HG02973 (cell line): Measurements from ENCODE around the gene HGFAC.
"Not testable (repeated sequence)": the region's sequence is repeated elsewhere in the genome, so short reads cannot be mapped to it uniquely, and the experiment has no call there.

Source experiments
- ATAC-seq: cut with Tn5 transposase; IDR thresholded peaks from one replicate; pipeline ENCODE4 v1.9.1; 2021; ENCODE audit warnings: moderate library complexity; ENCODE audit not compliant: unreplicated experiment

Gene HGFAC

DNA sequence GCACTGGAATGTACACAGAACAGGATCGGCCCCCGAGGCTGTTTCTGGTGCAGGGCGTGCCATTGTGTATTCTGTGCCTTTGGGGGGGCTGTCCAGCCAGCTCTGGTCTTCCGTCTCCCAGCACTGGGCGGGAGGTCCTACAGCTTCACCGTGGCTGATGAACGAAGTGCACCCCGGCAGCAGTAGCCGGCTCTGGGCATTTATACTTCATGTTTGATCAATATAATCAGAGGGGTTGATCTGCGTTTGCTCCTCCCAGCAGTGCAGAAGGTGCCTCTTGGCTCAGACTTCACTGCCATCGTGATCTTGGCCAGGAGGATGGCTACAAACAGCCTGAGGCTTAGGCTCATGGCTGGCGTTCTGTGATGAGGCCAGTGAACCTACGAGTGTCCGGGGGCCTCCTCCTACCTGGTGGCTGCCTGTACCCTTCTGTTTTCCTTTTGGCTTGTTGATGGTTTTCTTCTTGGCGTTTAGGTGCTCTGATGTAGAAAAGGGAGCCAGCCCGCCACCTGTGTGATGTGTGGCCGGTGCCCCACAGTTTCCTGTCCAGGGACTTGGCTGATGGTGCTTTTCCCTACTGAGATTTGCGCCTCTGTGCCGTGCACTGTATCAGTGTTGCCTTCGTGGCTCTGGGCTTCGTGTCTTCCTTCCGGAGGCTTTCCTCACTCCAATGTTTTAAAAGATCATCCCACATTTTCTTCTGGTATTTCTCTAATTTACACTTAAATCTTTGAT is 31.2 kb upstream of the HGFAC start:
- ATAC-seq: no peak

DNA sequence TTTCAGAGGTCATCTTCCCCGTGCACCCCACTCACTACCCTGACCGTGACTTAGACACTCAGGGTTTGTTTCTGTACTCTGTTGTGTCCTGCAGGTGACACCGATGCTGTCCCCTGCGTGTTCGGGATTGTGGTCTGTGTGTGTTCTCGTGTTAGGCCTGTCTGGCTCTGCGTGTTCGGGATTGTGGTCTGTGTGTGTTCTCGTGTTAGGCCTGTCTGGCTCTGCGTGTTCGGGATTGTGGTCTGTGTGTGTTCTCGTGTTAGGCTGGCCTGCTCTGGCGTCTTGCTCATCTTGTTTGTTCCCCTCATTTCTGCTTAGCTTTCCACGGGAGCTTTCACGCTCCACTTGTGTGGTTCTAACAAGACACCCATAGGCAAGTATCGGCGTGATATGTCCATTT is 30.6 kb upstream of the HGFAC start:
- not testable (repeated sequence) for ATAC-seq

DNA sequence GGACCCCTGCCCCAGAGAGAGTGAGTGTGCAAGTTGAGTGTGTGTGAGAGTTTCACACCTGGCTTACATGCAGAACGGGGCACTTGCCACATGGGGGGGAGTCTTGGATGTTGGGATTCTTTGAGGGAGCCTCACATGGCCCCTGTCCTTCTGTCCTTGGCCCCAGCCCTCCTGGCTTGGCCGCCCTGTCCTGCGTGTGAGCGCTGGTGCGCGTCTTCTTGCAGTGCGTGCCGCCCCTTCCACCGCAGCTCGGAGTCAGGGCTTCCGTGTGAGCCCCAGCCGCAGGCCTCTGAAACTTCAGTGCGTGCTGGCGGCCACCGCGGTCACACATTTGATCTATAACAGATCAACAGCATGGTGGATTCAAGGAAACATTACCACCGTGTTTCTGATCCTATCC is 30.1 kb upstream of the HGFAC start:
- no peak for ATAC-seq

DNA sequence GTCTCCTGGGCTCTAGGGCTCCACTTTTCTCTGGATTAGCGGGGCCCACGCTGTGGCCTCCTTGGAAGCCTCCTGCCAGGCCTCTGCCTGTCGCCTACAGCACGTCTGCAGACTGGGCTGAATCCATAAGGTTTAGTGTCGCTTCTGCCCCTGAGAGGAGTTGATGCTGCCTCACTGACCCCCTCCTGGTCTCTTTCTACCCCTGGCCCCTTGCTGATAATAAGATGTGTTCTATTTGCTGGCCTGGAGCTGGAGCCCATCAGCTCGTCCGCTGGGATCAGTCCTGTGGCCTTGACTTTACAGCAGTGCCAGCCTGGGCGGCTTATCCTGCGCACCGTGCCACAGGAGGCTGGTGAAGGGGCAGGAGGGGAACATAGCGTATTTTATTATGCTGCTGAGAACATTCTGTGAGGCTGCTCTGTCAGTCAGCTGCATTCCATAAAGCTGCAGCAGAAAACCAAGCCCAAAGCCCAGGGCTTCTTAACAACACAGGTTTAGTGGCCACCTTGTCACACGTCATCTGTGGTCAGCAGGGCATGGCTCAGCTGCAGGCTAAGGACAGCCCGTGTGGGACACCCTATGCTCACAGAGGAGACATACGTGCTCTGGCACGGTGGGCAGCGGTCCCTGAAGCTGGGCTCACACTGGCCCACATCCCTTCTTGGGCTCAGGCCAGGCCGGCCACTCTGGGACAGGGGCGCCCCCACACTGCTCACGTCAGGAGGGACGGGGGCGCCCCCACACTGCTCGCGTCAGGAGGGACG is 29.3 kb upstream of the HGFAC start:
- ATAC-seq: no peak

DNA sequence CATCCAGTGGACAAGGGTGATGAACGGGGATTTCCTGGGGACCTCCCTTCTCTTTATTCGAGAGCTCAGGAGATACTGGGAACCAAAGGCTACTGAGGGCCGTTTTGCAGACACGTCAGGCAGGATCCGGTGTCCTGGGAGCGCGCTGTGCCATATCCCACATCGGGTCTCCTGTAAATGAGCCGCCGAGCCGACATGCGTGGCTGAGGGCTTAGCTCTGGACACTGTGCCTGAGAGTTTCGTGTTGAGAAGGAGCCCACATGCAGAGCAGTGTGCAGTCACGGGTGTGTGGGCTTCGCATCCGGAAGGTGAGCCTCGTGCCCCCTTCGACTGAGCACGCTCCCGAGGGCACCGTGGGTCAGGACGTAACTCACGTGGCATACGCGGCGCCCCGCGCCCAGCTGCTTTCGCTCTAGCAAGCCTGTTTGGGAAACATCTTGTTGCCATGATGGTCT is 28.5 kb upstream of the HGFAC start:
- no peak for ATAC-seq

DNA sequence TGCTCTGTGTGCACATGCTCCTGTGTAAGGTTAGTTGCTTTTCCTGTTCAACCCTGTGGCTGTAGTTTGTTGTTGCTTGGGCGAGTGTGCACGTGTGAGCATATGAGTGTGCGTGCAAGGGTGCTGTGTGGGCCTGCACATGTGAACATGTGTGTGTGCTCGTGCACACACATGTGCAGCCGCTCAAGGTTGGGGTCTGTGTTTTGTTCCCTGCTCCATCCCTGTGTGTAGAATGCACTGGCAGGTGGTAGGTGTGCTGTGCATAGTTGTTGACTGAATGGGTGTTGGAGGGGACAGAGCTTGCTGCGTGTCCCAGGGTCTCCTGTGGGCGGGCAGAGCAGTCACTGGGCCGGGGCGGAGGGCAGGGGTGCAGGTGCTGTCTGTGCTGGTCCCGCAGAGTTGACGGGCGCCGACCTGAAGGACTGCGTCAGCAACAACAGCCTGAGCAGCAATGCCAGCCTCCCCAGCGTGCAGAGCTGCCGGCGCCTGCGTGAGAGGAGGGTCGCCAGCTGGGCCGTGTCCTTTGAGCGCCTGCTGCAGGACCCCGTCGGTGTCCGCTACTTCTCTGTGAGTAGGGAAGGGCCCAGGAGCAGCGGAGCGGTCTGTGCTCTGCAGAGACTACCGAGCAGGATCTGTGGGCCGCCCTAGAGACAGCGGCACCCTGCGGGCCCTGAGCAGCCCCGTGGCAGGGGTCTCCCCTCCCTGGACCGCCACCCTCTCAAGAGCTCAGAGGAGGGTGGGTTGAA is 27.9 kb upstream of the HGFAC start:
- ATAC-seq: no peak

DNA sequence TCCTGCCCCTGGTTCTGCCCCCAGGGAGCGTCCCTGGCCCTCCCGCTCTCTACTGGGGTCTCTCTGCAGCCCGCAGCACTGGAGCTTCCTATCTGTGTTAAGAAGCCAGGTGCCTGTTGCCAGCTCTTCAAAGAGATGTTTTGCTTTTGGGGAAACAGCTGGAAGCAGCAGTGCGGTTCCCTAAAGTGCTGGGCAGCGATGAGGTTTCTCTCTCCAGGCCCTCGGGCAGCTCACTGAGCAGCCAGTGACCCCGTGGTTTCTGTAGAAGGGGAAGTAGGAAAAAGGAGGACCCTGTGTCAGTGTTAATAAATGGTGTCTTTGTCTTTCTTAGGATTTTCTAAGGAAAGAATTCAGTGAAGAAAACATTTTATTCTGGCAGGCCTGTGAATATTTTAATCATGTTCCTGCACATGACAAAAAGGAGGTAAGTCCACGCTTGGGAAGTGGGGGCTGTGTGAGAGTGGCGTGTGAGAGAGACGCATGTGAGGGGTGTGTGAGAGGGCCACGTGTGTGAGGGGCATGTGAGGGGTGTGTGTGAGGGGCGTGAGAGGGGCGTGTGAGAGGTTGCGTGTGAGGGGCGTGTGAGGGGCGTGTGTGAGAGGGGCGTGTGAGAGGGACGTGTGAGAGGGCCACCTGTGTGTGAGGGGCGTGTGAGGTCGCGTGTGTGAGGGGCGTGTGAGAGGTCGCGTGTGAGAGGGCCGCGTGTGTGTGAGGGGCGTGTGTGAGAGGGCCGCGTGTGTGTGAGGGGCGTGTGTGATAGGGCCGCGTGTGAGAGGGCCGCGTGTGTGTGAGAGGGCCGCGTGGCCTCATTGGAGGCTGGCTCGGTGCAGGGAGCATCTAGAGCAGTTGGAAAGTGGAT is 27.1 kb upstream of the HGFAC start:
- no peak for ATAC-seq

DNA sequence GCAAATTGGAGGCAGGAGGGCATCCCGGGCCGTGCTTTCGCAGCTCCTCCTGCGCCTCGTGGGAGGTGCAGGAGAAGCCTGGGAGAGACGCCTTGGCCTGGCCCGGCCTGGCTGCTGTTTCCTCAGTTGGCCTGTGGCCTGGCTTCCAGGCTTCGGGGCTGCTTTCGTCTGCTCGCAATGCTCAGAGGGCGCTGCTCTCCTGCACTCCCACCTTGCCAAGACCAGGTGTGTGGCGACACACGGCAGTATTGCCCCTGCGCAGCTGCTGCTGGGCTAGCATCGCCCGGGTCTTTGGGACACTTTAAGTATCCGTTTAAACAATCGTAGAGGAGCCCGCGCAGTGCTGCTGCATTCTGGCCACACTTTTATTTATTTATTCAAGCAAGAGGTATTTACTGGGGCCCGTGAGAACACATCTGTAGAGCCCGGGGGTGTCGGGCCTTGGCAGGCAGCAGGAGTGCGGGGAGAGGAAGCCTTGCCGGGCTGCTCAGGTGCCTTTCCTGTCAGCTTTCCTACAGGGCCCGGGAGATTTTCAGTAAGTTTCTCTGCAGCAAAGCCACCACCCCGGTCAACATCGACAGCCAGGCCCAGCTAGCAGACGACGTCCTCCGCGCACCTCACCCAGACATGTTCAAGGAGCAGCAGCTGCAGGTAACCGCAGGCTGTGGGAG is 26.2 kb upstream of the HGFAC start:
- ATAC-seq: no peak

DNA sequence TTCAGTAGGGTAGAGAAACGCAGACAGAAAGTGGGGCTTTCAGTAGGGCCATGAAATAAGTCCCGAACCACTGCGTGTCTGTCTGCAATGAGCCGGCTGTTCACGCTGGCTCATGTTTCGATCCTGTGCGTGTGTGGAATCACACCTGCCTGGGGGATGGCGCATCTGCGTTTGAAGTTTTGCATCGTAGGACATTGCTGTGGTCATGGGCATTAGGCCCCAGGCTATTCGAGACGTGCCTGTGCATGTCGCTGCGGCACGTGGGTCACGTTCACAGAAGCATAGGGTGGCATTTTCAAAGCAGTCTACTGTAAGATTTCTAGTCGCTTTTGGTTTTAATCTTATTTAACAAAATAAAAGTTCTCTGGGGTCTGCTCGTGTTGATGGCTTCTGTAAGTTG is 25.5 kb upstream of the HGFAC start:
- no peak for ATAC-seq

DNA sequence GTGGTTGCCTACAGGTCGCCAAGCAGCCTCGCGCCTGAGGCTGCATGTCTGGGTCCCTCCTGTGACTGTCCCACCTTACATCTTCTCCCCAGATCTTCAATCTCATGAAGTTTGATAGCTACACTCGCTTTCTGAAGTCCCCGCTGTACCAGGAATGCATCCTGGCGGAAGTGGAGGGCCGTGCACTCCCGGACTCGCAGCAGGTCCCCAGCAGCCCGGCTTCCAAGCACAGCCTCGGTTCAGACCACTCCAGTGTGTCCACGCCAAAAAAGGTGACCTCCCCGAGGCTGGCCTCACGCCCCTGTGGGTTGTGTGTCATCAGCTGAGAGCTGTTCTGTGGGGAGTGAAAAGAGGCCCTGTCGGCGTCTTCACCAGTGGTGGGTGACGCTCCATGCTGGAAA is 24.9 kb upstream of the HGFAC start:
- no peak for ATAC-seq

DNA sequence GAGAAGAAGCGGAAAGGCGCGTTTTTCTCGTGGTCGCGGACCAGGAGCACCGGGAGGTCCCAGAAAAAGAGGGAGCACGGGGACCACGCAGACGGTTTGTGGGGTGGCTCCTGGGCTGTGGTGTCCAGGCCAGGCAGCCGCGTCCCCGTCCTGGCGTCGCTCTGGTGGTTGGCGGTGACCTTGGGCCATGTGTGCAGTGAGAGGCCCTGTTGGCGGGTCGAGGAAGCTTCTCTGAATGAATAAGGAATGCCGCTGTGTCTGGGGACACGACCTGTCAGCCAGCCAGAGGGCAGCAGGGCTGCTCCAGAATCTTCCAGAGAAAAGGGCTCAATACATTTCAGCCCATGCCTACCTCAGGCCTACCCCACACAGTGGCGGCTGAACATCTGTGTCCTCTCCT is 24.3 kb upstream of the HGFAC start:
- no peak for ATAC-seq

DNA sequence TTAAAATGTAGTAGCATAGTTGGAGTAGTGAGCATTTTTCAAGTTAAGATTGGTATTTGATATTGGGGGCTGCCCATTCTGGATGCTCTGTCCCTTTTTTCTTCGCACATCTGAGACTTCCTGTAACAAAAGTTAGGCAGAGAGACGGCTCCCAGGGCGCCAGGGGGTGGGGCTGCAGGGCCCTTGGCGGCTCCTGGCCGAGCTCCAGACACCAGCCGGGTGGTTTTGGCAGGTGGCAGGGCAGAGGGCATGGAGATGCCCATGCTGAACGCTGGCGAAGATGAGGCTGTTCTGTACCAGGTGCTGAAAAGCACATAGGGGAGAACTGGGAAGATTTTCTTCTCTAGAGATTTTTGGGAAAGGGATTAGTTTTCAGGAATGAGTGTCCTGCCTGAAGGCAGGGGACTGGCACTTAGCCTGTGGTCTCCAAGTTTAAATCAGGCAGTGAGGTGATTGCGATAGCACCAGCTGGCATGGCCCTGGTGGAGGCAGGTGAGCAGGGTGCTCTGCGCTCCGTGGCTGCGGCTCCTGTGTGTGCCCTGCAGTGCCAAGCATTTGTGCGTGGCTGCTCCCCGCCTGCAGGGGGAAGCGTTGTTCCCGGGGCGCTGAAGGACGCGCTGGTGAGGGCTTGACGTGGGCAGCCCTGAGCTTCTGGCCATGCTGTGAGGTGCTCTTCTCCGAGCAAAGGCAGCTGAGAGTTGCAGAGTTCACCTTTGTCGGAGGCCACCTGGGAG is 23.6 kb upstream of the HGFAC start:
- ATAC-seq: no peak

DNA sequence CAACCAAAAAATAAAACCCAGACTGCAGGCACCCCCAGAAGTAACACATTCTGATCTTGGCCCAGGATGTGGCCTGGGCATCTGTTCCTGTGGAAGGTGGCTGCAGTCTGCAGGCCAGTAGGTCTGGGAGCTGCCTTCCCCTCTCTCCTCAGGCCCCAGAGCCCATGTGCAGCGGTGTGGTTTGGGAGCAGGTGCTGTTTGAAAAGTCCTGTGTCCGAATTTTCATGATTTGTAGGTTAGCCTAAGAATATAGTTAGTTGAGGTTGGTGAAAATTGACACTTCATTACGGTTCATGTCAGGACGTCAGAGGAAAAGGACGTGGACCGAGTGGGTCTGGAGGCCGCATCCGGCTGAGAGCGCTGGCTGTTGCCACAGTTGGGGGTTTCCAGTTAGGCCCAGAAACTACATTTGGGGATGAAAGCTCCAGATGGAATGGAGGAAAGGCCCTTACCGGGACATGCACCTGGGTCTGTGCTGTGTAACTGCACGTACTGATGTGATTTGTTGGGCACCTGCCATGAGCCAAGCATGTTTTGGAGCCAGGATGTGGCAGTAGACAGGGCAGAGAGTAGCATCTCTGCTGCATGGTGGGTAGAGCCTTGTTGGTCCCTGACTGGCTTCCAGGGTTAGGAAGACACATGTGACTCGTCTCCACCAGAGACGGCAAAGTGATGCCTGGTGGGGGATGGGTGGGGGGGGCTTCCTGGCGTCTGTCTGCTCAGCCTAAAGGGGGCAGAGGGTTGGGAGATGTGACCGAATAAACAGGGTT is 21.7 kb upstream of the HGFAC start:
- no peak for ATAC-seq

DNA sequence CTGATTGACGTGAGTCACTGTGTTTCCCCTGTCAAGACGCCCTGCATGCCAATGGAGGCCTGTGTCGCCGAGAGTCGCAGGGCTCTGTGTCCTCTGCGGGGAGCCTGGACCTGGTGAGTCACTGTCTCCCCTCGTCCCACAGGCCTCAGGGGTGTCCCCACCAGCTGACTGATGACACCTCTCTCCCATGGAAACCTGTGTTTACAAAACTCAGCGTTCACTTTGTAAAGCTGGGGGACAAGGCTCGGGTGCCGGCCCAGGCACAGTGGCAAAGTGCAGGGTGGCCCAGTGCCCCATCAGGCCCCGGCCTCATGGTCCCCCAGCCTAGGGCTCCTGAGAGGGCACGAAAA is 21.2 kb upstream of the HGFAC start:
- no peak for ATAC-seq

DNA sequence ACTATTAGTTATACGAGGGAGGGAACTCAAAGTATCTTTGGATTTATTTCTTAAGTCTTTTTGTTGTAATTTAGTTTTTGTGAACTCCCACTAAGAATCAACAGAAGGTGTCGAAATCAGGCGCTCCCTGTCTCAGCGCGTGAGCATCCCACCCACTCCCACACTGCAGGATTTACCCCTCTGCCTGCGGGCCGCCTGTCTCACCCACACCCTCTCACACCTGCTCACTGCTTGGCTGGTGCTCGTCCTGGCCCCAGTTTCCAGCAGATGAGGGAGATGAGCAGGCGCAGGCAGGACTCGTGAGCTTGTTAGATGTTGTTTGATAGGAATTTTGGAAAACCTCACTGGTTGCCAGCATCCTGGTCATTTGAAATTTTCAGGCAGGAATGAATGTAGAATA is 20.8 kb upstream of the HGFAC start:
- ATAC-seq: no peak

DNA sequence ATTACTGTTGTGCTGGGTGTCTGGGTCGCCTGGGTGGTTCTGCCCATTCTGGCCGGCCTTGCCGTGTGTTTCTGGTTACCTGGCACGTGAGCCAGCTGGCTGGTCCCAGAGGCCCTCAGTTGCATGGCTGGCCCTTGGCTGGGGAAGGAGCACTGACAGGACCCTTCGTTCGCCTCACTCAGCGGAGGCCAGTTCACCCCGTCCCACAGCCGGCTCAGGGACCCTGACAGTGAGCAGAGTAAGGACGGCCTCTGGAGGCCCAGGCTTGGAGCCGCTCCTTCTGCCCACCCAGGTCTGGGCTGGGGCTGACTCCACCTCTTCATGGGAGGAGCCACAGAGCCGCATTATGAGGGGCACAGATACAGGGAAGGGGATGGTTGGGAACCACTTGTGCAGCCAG is 20.3 kb upstream of the HGFAC start:
- no peak for ATAC-seq

DNA sequence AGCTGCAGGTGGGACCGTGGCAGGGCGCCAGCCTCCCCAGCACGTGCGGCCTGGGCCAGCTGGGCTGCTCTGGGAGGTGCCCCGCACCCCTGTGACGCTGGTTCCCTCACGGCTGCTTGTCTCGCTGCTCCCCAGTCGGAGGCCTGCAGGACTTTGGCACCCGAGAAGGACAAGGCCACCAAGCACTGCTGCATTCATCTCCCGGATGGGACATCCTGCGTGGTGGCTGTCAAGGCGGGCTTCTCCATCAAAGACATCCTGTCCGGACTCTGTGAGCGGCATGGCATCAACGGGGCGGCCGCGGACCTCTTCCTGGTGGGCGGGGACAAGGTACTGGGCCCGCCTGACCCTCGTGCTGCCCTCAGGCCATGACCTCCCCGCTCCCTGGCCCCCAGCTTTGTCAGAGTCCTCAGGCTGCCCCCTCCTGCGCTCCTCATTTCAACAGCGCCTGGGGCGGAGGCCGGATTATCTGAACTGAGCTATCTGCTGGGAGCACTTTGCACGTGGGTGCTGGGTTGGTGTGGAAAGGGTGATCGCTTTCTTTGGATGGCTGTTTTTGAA is 19.4 kb upstream of the HGFAC start:
- ATAC-seq: no peak

DNA sequence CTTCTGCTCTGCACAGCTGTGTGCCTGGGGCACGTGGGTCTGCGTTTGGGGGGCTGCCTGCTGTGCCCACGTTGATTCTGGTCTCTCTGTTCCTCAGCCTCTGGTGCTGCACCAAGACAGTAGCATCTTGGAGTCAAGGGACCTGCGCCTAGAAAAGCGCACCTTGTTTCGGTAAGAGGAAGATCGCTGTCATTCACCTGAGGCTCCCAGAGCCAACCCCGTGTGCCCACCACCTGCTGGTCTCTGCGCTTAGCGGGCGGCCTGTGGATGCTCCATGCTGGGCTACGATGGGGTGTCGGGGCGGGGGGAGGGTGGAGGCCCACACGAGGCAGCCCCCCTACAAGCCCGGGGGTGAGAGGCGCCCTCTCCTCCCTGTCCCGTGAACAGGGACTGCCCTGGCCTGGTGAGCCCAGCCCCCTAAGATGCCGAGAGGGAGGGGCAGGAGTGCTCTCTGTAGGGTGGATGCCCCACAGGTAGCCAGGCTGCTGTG is 18.9 kb upstream of the HGFAC start:
- ATAC-seq: no peak

DNA sequence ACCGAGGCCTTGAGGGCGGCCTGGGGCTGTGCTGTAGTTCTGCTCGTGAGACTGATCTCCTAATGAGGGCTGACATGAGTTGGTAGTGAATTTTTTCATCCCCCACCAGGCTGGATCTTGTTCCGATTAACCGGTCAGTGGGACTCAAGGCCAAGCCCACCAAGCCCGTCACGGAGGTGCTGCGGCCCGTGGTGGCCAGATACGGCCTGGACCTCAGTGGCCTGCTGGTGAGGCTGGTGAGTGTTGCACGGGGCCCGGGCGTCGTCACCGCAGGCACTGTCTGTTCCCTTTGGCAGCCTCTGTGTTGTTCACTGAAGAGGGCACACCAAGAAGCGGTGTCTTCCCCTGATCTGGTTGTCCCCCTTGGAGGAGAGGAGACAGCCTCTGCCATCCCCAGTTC is 18.4 kb upstream of the HGFAC start:
- no peak for ATAC-seq
